Esophagus muscularis mucosa (tissue), 4 donors: ENCODE results near the gene GALNT2. TPM values are rescaled to one million over a fixed set of nuclear protein-coding genes. Genes with fewer than 3 reads are reported as not detected.

Experiments
- DNase-seq: peaks from one replicate; pipeline ENCODE4 v3.0.0-alpha.2; 2017; ENCODE audit errors: extremely low spot score
- H3K27ac ChIP-seq, 4 donors: fragments of 200-600 bp; sonication (generic); replicated peaks in 1 of 4; 1 replicate in 3 of 4; 2 replicates in 1 of 4; pipeline ENCODE4 v1.5.1; 2016 to 2019; ENCODE audit warnings: mild to moderate bottlenecking in 1 of 4
- H3K27me3 ChIP-seq, 4 donors: fragments of 200-600 bp; sonication (generic); one replicate each; pipeline versions ENCODE4 v1.5.1 to v1.6.0; 2016 to 2019
- H3K36me3 ChIP-seq, 4 donors: fragments of 200-600 bp; sonication (generic); one replicate each; pipeline ENCODE4 v1.5.1; 2016 to 2019
- H3K4me1 ChIP-seq, 4 donors: fragments of 200-600 bp; sonication (generic); one replicate each; pipeline ENCODE4 v1.5.1; 2016 to 2019
- H3K4me3 ChIP-seq, 4 donors: fragments of 200-600 bp; sonication (generic); 1 replicate in 2 of 4; 2 replicates in 2 of 4; pipeline ENCODE4 v1.5.1; 2016 to 2019; ENCODE audit warnings: mild to moderate bottlenecking in 4 of 4, moderate library complexity in 1 of 4
- H3K9me3 ChIP-seq, 4 donors: fragments of 200-600 bp; sonication (generic); 1 replicate in 3 of 4; 2 replicates in 1 of 4; pipeline ENCODE4 v1.5.1; 2016 to 2019
- CTCF ChIP-seq, 3 experiments: fragments of 200-600 bp in 2 of 3; fragments of 450-650 bp in 1 of 3; sonication (generic) in 2 of 3; IDR thresholded peaks; one replicate each; pipeline ENCODE4 v1.5.1; 2017 to 2019; ENCODE audit warnings: antibody characterized with exemption in 3 of 3, mild to moderate bottlenecking in 2 of 3, moderate library complexity in 1 of 3
- EP300 ChIP-seq: sonication (generic); formaldehyde crosslinking; IDR thresholded peaks from one replicate; pipeline ENCODE4 v1.6.1; 2017; ENCODE audit warnings: antibody characterized with exemption
- POLR2A ChIP-seq: fragments of 450-650 bp; IDR thresholded peaks from one replicate; pipeline ENCODE4 v1.6.1; 2017; ENCODE audit warnings: antibody characterized with exemption, moderate library complexity, mild to moderate bottlenecking, low read depth
- POLR2AphosphoS5 ChIP-seq, 2 donors: sonication (generic); formaldehyde crosslinking; IDR thresholded peaks; one replicate each; pipeline ENCODE4 v1.6.1; 2017; ENCODE audit warnings: antibody characterized with exemption in 2 of 2
- WGBS: methylation state at CpG from one replicate; pipeline ENCODE4 v1.1.5; 2018; 5-methylcytosine and 5-hydroxymethylcytosine counted together
- intact Hi-C: fragments of 100-400 bp; cut with DNase I; formaldehyde crosslinking; loops from one replicate; pipeline ENCODE4 v1.15.1; 2023
- total RNA-seq, 4 donors: library from RNA; depleted of rRNA; stranded (reverse); fragments of >200 nt; gene quantifications; one replicate each; pipeline versions ENCODE4 v1.1.0 to v1.2.1, GENCODE V29; 2016

GALNT2 gene
- total RNA-seq, 4 donors from 2014 or later, result 89.6 to 145 (median 129) TPM

- intact Hi-C loops, result no loop called here
- H3K9me3 ChIP-seq, result no peaks in the 10 kb centered on the region
- 52% methylated on average over 12 of the region's 12 CpGs for WGBS
These were observed 73.4 kb downstream of the GALNT2 start for GRCh38 chr1:230140221-230141020.

GRCh38 chr1:230141021-230141648 lies 74.1 kb downstream of the GALNT2 start:
- Histone ChIP-seq H3K9me3 (no peaks in the 10 kb centered on the region), H3K27ac (no peak overlapping the region), H3K27me3 (no peaks in the 10 kb centered on the region), H3K36me3 (no peaks in the 10 kb centered on the region), H3K4me1 (peaks cover 62 to 100% (median 98%) of the 10 kb centered on the region in 4 donors), H3K4me3 (no peak overlapping the region)
- intact Hi-C loops, result no loop called here
- TF ChIP-seq CTCF (IDR thresholded peaks at IDR 0.05), result no peak
- TF ChIP-seq POLR2AphosphoS5 (IDR thresholded peaks at IDR 0.05), result no peak
- TF ChIP-seq POLR2A, result no peak
- TF ChIP-seq EP300, result no peak
- 90% methylated on average over 8 of the region's 8 CpGs for WGBS
- DNase-seq, result no peak

More at GRCh38 chr1:230140221-230141020, 73.4 kb downstream of the GALNT2 start:
- Histone ChIP-seq H3K27me3 (no peaks in the 10 kb centered on the region), H3K4me1 (peaks cover 60 to 99% (median 97%) of the 10 kb centered on the region in 4 donors), H3K27ac (no peak overlapping the region), H3K36me3 (no peaks in the 10 kb centered on the region), H3K4me3 (no peak overlapping the region)
- no peak for DNase-seq
- TF ChIP-seq CTCF (IDR thresholded peaks at IDR 0.05), result no peak
- no peak for TF ChIP-seq EP300
- TF ChIP-seq POLR2A, result no peak
- no peak for TF ChIP-seq POLR2AphosphoS5 (IDR thresholded peaks at IDR 0.05)

- intact Hi-C loops, result no loop called here
- no peaks in the 10 kb centered on the region for H3K27me3 ChIP-seq
- DNase-seq, result no peak
- WGBS, result 87% methylated on average over 15 of the region's 15 CpGs
- TF ChIP-seq POLR2A, result no peak
- no peak for TF ChIP-seq CTCF (IDR thresholded peaks at IDR 0.05)
- no peak for TF ChIP-seq EP300
- TF ChIP-seq POLR2AphosphoS5 (IDR thresholded peaks at IDR 0.05), result no peak
- no peaks in the 10 kb centered on the region for H3K9me3 ChIP-seq
- no peaks in the 10 kb centered on the region for H3K36me3 ChIP-seq
- H3K27ac ChIP-seq, result no peak overlapping the region
- H3K4me3 ChIP-seq, result no peak overlapping the region
- H3K4me1 ChIP-seq, result peaks cover 62 to 100% (median 98%) of the 10 kb centered on the region in 4 donors
These were observed 75.0 kb downstream of the GALNT2 start for GRCh38 chr1:230141797-230142607.

- intact Hi-C loops, result no loop called here
- TF ChIP-seq CTCF (IDR thresholded peaks at IDR 0.05), result no peak
- TF ChIP-seq POLR2A, result no peak
- TF ChIP-seq POLR2AphosphoS5 (IDR thresholded peaks at IDR 0.05), result no peak
- DNase-seq, result no peak
- Histone ChIP-seq H3K4me3 (no peak overlapping the region), H3K4me1 (peaks cover 62 to 100% (median 98%) of the 10 kb centered on the region in 4 donors), H3K27me3 (no peaks in the 10 kb centered on the region), H3K27ac (no peak overlapping the region), H3K36me3 (no peaks in the 10 kb centered on the region), H3K9me3 (no peaks in the 10 kb centered on the region)
- 66% methylated on average over 5 of the region's 5 CpGs for WGBS
These were observed 75.7 kb downstream of the GALNT2 start for GRCh38 chr1:230142608-230143210.
